Activated naive CD4-positive, alpha-beta T cell treated with anti-CD3 and anti-CD28 coated beads, Interleukin-2, amount 50 U/mL, for 16 hours (primary cell): ENCODE data around the gene PRUNE2.

Experiments used
- DNase-seq: peaks from one replicate; pipeline ENCODE4 v3.0.0-alpha.2; 2020

PRUNE2 gene

DNA sequence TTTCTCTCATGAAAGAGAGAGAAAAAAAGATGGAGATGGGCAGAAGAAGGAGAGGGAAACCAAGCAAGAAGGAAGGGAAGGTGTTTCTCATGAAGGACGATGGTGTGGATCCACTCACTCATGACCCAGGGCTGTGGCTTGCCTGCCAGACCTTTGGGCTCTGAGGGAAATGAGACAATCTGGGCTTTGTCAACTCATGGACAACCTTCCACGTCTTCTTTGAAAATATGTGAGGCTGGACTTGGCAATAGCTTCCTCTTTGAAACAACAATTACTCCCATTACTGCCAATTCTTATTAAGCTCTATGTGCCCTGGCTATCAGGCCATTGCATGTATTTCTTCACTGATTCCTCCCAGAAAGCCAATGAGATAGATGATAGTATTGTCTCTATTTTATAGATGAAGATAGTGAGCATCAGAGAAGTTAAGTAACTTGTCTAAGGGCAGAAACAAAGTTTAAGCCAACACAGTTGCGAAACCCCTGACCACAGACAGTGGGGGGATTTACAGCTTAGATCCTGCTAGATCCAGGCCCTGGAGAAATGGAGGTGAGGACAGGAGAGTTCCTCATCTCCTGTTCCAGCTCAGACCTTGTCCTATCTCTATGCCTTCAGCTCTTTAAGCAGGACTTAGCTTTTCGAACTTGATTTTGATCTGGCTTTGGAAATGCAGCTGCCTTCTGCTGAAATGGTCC is 314.5 kb downstream of the PRUNE2 start:
- DNase-seq: no peak

DNA sequence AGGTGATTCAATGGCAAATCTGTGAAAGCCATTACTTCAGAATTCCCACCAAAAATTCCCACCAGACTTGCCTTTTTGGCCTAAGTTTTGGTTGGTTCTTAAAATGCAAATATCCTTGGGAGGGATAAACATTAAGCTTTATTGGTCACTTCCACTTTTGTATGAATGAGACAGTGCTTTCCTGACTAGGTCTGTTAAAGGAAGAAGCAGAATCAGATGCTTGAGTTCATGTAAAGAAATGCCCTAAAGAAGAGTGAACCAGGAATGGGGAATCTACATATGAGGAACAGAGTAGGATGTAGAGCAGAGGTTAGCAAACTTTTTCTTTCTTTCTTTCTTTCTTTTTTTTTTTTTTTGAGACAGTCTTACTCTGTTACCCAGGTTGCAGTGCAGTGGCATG is 317.6 kb downstream of the PRUNE2 start:
- DNase-seq: no peak

DNA sequence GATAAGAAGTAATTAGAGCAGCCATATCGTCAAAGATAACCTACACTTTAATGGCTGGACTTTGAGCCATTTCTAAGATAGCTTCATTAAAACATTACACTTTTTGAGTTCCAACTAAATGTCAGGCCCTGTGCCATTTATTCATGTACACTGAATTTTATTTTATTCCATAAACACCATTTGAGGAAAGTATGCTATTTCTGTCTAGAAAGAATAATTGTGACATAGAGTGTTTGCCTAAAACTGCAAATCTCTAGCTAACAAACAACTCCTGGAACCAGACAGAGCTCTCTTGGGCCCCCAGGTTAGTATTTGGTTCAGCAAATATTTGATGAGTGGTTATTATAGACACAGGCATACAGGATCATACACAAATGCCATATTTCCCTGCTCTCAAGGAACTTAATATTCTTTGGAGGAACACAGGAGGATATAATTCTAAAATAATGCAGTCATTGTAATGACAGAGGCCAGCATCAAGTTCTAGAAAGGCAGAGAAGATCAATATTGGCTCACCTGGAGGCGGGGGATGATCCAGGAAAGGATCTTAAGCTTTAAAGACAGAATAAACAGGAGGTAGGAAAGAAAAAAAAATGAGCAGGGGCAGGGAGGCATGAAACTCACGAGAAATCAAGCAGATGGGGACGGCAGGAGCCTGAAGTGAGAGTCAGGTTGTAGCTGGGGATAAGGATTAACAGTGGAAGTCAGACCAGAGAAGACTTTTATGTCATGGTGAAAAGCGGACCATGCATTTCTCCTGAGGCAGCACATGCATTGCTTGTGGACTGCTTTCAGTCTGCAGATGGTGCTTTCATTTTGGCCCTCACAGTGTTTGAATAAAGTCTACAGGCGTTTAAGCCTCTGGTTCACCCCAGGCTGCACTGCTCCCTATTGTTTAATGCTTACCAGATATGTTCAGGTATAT is 319.3 kb downstream of the PRUNE2 start:
- DNase-seq: no peak

DNA sequence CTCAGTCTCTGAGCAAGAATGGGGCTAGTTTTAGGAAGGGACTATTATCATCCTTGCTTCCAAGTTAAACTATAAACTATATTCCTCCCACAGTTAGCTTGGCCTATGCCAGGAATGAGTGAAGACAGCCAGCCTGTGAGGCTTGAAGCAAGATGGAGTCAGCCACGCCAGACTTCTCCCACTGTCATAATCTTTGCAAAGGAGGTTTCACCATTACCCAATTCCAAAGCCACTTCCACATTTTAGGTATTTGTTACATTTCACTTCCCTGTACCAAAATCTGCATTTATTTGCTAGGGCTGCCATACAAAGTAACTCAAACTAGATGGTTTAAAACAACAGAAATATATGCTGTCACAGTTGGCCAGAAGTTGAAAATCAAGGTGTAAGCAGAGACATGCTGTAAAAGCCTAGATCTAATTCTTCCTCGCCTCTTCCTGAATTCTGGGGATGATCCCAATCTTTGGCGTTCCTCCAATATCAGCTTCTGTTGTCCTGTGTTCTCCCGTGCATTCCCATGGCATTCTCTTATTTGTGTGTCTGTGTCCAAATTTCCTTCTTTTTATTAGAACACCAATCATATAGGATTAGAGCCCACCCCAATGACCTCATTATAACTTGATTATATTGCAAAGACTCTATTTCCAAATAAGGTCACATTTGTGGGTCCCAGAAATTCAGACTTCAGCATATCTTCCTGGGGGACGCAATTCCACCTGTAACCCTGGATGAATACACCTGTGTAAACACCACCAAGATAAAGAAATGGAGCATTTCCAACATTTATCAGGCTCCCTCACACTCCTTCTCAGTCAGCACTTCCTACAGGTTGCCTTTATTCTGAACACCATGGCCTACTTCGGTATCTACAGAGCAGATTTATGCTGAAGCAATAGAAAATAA is 320.2 kb downstream of the PRUNE2 start:
- DNase-seq: no peak

DNA sequence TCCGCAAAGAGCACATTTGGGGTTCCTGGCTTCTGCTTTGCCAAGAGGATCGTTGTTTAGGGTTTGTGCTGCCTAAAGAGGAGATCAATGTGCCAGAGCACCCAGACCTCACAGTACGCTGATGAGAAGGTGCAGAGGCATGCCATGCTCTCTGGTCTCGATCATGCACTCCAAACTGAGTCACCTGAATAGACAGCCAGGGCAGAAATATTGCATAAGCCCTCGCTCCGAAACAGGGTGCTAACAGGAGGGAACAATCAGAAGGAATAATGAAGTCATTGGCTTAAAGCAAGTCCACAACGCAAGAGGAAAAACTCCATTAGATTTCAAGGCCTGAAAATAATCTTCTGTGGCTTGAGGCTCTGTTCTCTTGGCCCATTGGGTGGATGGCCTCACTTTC is 322.7 kb downstream of the PRUNE2 start:
- DNase-seq: no peak

DNA sequence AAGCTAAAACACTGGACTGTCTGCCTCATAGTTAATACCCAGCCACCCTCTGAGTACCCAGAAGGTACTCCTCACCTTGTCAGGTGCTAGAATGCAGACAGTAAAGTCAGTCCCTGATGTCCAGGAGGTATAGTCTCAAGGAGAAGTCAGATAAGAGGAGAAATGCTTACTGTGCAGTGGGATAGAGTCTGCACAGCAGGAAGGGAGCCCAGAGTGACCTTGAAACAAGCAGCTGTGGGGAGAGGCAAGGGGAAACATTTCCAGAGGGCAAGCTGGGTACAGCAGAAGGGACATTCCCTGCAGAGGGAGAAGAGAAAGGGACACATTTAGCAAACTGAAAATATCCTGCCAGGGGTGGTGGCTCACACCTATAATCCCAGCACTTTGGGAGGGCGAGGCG is 324.2 kb downstream of the PRUNE2 start:
- DNase-seq: no peak

DNA sequence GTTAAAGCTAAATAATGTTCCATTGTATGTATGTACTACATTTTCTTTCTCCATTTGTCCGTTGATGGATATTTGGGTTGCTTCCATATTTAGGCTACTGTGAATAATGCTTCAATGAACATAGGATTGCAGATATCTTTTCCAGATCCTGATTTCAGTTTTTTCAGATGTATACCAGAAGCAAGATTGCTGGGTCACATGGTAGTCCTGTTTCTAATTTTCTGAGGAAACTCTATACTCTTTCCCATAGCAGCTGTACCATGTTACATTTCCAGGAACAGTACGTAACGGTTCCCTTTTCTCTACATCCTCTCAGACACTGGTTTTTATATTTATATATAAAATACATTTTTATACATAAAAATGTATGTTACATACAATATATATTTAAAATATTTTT is 325.1 kb downstream of the PRUNE2 start:
- DNase-seq: no peak

DNA sequence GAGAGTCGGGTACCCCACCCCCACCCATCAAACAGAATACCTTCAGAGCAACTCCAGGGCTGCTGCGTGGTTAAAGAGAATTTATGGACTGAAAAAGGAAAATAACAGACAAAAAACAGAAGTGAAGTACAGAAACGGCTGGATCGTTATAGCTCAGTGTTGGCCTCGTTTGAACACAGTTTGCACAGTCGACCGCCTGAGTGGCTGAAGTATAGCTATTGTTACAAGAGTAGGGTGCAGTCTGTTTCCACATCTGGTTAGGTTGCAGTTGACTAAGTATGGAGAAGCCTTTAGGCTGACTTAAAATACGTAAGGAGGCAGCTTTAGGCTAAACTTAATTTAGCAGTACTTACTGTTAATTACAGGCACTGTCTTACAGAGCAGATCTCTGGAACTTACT is 325.7 kb downstream of the PRUNE2 start:
- DNase-seq: no peak

DNA sequence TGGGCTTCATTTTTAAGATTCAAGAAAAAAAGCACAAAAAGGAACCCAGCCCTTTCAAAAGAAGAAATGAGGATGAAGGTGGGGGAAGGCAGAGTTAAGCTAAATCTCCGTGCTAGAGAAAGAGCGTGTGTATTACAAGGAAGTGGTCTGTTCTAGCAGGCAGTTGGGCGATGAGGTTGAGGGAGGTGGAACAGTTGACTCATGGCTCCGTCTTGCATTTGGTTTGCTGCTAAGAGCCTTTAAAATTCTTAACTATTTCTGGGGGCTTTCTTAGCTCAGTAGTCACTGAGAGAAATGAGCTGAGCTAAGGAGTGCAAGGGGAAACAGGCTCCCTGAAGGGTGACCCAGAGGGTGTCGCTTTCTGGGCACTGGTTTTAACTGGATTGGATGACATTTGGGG is 329.6 kb downstream of the PRUNE2 start:
- peak; percentile 19 for DNase-seq

DNA sequence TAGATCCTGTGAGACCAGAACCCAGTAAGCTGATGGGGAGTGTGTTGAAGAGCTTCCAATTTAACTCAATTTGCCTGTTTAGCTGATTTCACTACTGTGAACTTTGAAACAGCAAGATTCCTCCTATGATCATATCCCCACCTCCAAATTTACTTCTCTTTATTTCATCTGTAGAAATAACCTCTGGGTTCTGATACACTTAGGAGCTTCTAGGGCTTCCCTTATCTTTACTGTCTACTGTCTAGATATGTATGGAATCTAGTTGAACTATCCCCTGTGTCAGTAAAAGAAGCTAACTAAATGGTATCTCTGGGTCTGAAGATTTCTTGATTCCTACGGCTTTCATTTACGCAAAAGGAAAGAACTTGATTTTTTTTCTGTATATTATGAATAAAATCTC is 330.2 kb downstream of the PRUNE2 start:
- DNase-seq: no peak

DNA sequence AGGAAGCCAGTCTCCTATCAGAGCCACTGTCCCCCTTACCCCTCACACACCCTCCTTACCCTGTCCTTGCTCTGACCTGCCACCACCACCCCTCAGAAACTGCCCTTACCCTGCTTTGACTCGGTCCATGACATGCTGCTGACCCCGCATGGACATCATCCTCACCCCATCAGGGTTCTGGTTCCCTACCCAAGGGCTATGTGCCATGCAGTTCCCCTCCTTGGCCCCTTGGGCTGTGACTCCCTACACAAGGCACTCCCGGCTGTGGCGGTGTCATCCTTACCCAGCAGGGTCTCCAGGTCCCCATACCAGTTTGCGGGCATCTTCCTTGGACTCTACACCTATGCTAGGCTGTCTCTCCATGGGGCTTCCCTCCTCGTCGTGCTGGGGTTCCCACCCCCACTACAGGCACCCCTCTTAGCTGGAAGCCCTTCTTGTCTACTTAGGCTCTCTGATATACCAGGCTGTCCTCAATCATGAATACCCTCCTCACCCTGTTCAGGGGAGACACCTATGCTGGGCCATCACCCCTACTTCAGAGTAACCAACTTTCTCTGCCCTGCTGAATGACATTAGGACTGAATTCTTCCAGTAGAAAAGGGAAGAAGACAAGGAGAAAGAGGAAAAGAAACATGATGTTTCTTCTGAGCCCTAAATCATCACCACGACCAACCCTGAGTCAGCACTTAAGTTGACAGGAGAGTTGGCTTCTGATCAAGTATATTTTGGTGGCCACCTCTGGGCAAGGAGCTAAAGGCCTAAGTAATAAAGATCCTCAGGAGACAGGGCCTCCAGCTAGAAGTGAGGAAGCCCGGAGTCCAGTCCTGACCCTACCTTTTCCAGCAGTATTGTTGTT is 331.8 kb downstream of the PRUNE2 start:
- no peak for DNase-seq

DNA sequence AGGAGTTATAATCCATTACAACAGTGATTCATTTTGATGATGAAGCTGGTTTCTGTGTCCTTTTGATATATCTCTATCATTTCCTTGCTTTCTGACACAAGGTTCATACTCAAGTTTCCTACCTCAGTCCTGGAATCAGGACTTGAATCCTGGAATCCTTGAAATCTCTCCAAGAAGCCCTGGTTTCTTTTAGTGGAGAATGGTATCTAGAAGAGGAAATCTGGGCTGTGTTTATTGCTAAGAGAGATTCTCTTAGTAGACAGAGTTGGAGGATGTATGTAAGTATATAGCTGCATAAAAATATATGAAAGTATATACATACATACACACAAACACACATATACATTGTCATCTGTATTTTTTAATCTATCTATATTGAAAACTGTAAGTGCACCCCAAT is 332.5 kb downstream of the PRUNE2 start:
- no peak for DNase-seq

DNA sequence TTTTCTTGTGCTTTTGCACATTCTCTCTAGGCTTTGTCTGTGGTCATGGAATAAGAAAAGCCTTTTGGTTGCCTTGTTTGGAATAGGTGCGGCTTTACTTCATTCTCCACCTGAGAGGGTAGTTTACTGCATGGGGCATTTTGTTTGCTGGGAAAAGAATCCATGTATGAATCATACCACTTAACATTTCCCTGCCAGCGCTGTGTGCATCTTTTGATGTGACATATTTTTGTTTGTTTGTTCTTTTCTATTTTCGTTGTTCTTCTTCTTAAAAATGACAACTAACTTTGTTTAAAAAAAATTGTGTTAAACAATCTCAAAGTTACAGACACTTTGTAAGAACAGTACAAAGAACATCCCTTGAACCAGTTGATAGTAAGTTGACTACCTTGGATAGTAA is 333.8 kb downstream of the PRUNE2 start:
- no peak for DNase-seq

DNA sequence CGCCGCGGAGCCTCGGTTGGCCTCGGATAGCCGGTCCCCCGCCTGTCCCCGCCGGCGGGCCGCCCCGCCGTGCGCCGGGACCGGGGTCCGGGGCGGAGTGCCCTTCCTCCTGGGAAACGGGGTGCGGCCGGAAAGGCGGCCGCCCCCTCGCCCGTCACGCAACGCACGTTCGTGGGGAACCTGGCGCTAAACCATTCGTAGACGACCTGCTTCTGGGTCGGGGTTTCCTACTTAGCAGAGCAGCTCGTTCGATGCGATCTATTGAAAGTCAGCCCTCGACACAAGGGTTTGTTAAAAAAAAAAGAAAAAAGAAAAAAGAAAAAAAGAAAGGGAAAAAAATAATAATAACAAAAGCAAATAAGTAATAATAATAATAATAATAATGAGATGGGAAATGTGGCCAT is 334.2 kb downstream of the PRUNE2 start:
- no peak for DNase-seq

DNA sequence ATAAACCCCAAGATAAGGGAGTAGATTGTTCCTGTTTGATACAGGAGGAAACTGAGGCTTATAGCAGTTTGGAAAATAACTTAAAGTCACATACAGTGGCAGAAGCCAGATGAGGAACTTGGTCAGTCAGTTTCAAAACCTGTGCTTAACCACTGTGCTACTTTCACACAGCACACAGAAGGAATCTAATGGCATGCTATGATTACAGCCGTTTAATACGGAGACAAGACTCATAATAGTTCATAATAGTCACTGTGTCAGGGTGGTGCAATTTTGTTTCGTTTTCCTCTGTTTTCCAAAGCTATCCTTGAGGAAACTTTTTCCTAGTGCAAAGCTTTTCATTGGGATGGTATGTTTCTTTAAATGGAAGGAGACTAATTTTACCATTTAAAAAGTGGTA is 334.6 kb downstream of the PRUNE2 start:
- DNase-seq: no peak

DNA sequence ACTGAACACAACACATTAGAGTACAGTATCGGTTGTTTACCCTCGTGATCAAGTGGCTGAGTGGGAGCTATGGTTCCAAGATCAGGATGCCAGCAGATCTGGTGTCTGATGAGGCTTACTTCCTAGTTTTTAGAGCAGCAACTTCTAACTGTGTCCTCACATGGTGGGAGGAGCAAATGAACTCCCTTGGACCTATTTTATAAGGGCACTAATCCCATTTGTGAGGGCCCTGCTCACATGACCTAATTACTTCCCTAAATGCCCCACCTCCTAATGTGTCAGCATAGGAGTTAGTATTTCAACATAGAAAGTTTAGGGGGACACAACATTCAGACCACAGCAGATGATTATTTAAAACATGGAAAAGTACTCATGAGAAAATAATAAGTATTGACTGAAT is 335.1 kb downstream of the PRUNE2 start:
- DNase-seq: no peak

DNA sequence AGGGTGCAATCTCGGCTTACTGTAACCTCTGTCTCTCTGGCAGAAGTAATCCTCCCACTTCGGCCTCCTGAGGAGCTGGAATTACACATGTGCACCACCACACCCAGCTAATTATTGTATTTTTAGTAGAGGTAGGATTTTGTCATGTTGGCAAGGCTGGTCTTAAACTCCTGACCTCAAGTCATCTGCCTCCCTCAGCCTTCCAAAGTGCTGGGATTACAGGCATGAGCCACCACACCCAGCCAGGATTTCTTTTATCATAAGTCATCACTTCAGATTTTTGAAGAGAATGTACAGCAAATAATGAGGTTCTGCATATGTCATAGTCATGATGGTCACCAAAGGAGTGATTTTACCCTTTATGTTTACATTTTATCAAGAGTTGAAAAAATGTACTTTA is 338.8 kb downstream of the PRUNE2 start:
- DNase-seq: no peak

DNA sequence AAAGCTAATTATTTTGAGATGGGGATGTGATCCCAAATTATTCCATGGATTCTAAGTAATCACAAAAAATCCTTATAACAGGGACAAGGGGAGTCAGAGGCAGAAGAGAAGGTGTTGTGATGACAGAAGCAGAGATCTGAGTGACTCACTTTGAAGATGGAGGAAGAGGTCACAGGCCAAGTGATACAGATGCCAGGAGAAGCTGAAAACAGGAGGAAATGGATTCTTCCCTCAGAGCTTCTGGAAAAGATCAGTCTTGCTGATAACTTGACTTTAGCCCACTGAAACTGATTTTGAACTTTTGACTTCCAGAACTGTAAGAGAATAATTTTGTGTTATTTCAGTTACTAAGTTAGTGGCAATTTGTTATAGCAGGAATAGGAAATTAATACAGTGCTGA is 341.6 kb downstream of the PRUNE2 start:
- DNase-seq: no peak

DNA sequence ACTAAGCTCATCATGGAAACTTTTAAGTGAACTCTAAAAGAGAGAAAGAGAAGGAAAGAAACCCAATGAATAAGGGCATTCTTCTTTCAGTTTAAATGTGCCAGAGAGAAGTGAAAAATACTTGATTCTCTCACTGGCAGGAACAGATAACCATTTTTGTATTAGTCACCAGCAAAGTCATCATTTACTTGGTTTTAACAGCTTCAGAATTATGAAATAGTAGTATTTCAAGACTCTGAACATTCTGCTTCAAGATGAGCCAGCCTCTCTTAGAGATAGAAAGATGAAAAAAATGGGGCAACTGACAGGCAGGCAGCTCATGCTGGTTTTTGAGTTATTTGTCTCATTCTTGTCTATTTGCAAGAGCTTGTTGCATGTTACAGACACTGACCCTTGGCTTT is 343.4 kb downstream of the PRUNE2 start:
- DNase-seq: no peak

DNA sequence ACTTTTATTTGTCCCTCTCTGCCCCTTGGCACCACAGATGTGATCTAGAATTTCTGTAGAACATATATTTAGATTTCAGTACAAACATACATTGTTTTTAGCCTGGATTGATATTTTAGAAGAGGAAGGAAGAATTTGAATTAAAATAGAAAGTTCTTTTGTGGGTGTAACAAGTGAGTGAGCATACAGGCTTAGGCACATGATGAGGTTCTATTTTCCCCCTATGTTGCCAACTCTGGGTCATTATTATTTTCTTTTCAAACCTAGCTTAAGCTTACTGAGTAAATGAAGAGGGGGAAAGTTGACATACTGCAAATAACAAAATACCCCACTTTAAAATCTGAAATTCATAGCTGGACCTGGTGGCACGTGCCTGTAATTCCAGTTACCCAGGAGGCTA is 344.0 kb downstream of the PRUNE2 start:
- no peak for DNase-seq
